H1 (cell line): ENCODE measurements around the gene DDX56. TPM values are rescaled to one million over a fixed set of nuclear protein-coding genes. Genes with fewer than 3 reads are reported as not detected.

Source experiments
- ATF2 ChIP-seq: IDR thresholded peaks from 2 replicates; pipeline ENCODE4 v1.6.1; 2012; ENCODE audit warnings: low read length, inconsistent platforms
- BCL11A ChIP-seq, 2 experiments: IDR thresholded peaks; one replicate each; pipeline ENCODE4 v1.6.1; 2011; ENCODE audit warnings: low read depth in 2 of 2, low read length in 2 of 2, mild to moderate bottlenecking in 2 of 2
- CEBPB ChIP-seq: IDR thresholded peaks from 2 replicates; pipeline ENCODE4 v1.6.1; 2012; ENCODE audit warnings: low read depth, low read length
- CTCF ChIP-seq, 3 experiments: IDR thresholded peaks; 1 replicate in 2 of 3; 2 replicates in 1 of 3; pipeline versions ENCODE4 v1.5.1 to v1.6.1; 2011; ENCODE audit warnings: low read length in 3 of 3, mild to moderate bottlenecking in 3 of 3, inconsistent platforms in 2 of 3, low read depth in 1 of 3, moderate library complexity in 1 of 3; ENCODE audit not compliant: insufficient read depth in 1 of 3; ENCODE audit errors: control extremely low read depth in 1 of 3
- GTF2F1 ChIP-seq: IDR thresholded peaks from 2 replicates; pipeline ENCODE4 v1.6.1; 2012; ENCODE audit warnings: low read depth, low read length, improper control_type of control experiment, borderline replicate concordance
- KDM5A ChIP-seq: fragments of 200-600 bp; IDR thresholded peaks from 2 replicates; pipeline ENCODE4 v1.7.1; 2012; ENCODE audit warnings: mild to moderate bottlenecking, low read length, inconsistent platforms, mixed read lengths
- MAFK ChIP-seq: IDR thresholded peaks from 2 replicates; pipeline ENCODE4 v1.6.1; 2012; ENCODE audit warnings: low read depth, mild to moderate bottlenecking, improper control_type of control experiment, low read length
- NANOG ChIP-seq: IDR thresholded peaks from 2 replicates; pipeline ENCODE4 v1.6.1; 2011; ENCODE audit warnings: low read length, low read depth, mild to moderate bottlenecking, inconsistent platforms; ENCODE audit not compliant: insufficient read depth, poor library complexity, severe bottlenecking
- PHF8 ChIP-seq: fragments of 200-600 bp; sonication (generic); conservative IDR thresholded peaks from 2 replicates; pipeline ENCODE4 v1.7.1; 2012; ENCODE audit warnings: low read depth, mild to moderate bottlenecking, inconsistent platforms, low read length, moderate library complexity
- POLR2AphosphoS5 ChIP-seq: IDR thresholded peaks from 2 replicates; pipeline ENCODE4 v1.6.1; 2011; ENCODE audit warnings: low read depth, low read length
- POU5F1 ChIP-seq: IDR thresholded peaks from 2 replicates; pipeline ENCODE4 v1.6.1; 2011; ENCODE audit warnings: low read depth, mild to moderate bottlenecking, low read length, moderate library complexity
- RFX5 ChIP-seq: IDR thresholded peaks from 2 replicates; pipeline ENCODE4 v1.6.1; 2011; ENCODE audit warnings: low read depth, low read length, improper control_type of control experiment, borderline replicate concordance
- SIRT6 ChIP-seq: IDR thresholded peaks from one replicate; pipeline ENCODE4 v1.7.1; 2012; ENCODE audit warnings: low read length, inconsistent platforms
- SP4 ChIP-seq: IDR thresholded peaks from 2 replicates; pipeline ENCODE4 v1.6.1; 2012; ENCODE audit warnings: low read length, inconsistent platforms
- SRF ChIP-seq: IDR thresholded peaks from 2 replicates; pipeline ENCODE4 v1.6.1; 2011; ENCODE audit warnings: mild to moderate bottlenecking, low read depth, low read length, moderate library complexity
- TAF7 ChIP-seq: optimal IDR thresholded peaks from 2 replicates; pipeline ENCODE3; 2011; ENCODE audit warnings: low read depth, mild to moderate bottlenecking, inconsistent platforms, low read length, moderate library complexity, borderline replicate concordance
- USF2 ChIP-seq: IDR thresholded peaks from 2 replicates; pipeline ENCODE4 v1.6.1; 2011; ENCODE audit warnings: low read length, improper control_type of control experiment
- YY1 ChIP-seq: IDR thresholded peaks from 2 replicates; pipeline ENCODE4 v1.6.1; 2011; ENCODE audit warnings: low read depth, mild to moderate bottlenecking, low read length
- polyA plus RNA-seq, 7 experiments: library from polyadenylated mRNA; depleted of rRNA in 3 of 7; stranded (reverse) in 5 of 7; unstranded in 2 of 7; fragments of >200 nt in 5 of 7; fragments of 200-250 nt in 2 of 7; gene quantifications; 1 replicate in 5 of 7; 2 replicates in 1 of 7; 4 replicates in 1 of 7; pipeline versions ENCODE4 v1.2.1 to v1.2.3, GENCODE V29; 2011 to 2013; ENCODE audit warnings: missing spikeins in 2 of 7, mixed read lengths in 2 of 7
- total RNA-seq: library from RNA; stranded (reverse); fragmentation: NEBNext Ultra II Directional; extraction: Animal tissue kit (Norgen Biotek cat#: 25700); gene quantifications from 2 replicates; pipeline ENCODE4 v1.2.1, GENCODE V29; 2021

DDX56 gene
- total and polyA plus RNA-seq, 2 of the 8 experiments (the other 6 are each of a cell fraction or from before 2014, with no cell fraction given): 56.9 to 81.6 TPM

- TF ChIP-seq GTF2F1: no peak; the same call in 1 of the 2 replicates
- no peak for TF ChIP-seq USF2
- no peak for TF ChIP-seq RFX5
- TF ChIP-seq KDM5A: no peak; the same call in 1 of the 2 replicates
- TF ChIP-seq CEBPB: no peak
- no peak for TF ChIP-seq CTCF (IDR thresholded peaks at IDR 0.05; ENCODE audit: control extremely low read depth in 1 of 3, insufficient read depth in 1 of 3, low read depth in 1 of 3, low read length in 3 of 3)
- TF ChIP-seq POLR2AphosphoS5: peak; percentile 79
- peak; percentile 58 for TF ChIP-seq TAF7
- peak; percentile 84 for TF ChIP-seq PHF8
- TF ChIP-seq SIRT6: no peak
- no peak for TF ChIP-seq BCL11A (IDR thresholded peaks at IDR 0.05; ENCODE audit: low read depth in 2 of 2, low read length in 2 of 2)
- TF ChIP-seq SRF: no peak
- TF ChIP-seq MAFK: no peak
- TF ChIP-seq POU5F1: no peak
- peak; percentile 83 for TF ChIP-seq YY1
- TF ChIP-seq ATF2: no peak
- TF ChIP-seq NANOG: no peak
- no peak for TF ChIP-seq SP4
Observed at GRCh38 chr7:44573464-44574286, at the start of gene DDX56 (continued).
